Measurements from ENCODE around the gene GALNS.
A peak's percentile ranks its signal among the peaks of the same experiment; 100 is the strongest.

Gene GALNS

DNA sequence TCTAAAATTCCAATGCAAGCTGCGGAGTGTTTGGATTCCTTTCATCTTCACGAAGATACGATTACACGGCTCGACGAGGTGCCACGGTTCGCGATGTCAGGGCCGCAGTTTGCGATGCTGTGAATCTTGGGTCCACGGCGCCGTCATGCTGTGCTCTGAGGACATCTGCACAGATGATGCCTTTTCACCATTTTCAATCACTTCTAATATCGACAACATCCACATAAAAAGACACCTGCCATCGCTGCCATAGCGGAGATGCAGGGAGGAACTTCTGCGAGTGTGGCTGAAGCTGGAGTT, 38.2 kb downstream of the GALNS start:
- H3K27ac ChIP-seq (ENCODE audit: poor library complexity, severe bottlenecking): no peak overlapping the region
- H3K9me3 ChIP-seq (ENCODE audit: severe bottlenecking): no peaks in the 10 kb centered on the region
- H3K27me3 ChIP-seq (ENCODE audit: insufficient read depth, poor library complexity, severe bottlenecking): no peaks in the 10 kb centered on the region
- H3K4me1 ChIP-seq (ENCODE audit: insufficient read depth, poor library complexity, severe bottlenecking): no peaks in the 10 kb centered on the region
- no peak overlapping the region for H3K4me3 ChIP-seq (ENCODE audit: severe bottlenecking)
- DNase-seq (ENCODE audit: low spot score) (no peak), ATAC-seq (ENCODE audit: low read depth) (no peak)
- TF ChIP-seq CTCF (IDR thresholded peaks at IDR 0.05; ENCODE audit: poor library complexity, severe bottlenecking): no peak
- H3K36me3 ChIP-seq (ENCODE audit: low read depth): no peaks in the 10 kb centered on the region

DNA sequence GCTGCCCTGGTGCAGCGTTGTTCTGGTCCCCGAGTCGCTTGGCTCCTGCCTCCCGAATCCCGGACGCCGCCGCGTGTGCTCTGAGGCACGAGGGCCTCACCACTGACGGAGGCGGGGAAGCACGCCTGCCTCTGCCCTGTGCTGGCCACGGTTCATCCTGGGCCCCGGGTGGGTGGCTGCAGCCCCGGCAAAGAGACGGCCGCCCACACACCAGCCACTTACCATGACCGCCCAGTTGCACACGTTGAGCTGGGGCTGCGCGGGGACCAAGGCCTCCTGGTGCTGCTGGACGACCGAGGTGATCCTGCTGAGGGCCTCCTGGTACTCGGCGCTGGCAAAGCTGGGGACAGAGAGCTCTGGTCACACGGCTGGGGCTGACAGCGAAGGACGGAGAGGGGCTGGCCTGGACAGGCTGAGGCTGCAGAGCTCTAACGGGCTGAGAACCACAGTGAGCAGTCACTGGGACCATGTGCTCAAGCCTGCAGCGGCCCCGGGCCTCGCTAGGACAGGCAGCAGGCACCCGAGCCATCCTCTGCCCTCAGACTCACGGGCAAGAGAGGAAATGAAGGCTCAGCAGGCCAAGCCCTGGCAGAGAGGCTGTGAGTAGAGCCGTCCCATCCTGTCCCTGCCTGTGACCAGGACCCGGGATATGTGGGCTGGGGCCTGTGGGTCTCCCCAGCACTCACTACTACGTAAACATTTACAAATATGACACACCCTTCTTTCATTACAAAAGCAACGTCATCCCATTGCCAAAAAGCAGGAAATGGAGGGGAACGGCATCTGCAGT, 38.8 kb downstream of the GALNS start:
- Histone ChIP-seq H3K4me3 (ENCODE audit: severe bottlenecking) (no peak overlapping the region), H3K27ac (ENCODE audit: poor library complexity, severe bottlenecking) (no peak overlapping the region), H3K9me3 (ENCODE audit: severe bottlenecking) (no peaks in the 10 kb centered on the region), H3K27me3 (ENCODE audit: insufficient read depth, poor library complexity, severe bottlenecking) (no peaks in the 10 kb centered on the region), H3K4me1 (ENCODE audit: insufficient read depth, poor library complexity, severe bottlenecking) (no peaks in the 10 kb centered on the region), H3K36me3 (ENCODE audit: low read depth) (no peaks in the 10 kb centered on the region)
- DNase-seq (ENCODE audit: low spot score) (no peak), ATAC-seq (ENCODE audit: low read depth) (no peak; the same call in 2 of the 3 replicates)
- no peak for TF ChIP-seq CTCF (IDR thresholded peaks at IDR 0.05; ENCODE audit: poor library complexity, severe bottlenecking)

- ATAC-seq (ENCODE audit: low read depth) (no peak), DNase-seq (ENCODE audit: low spot score) (no peak)
- no peaks in the 10 kb centered on the region for H3K4me1 ChIP-seq (ENCODE audit: insufficient read depth, poor library complexity, severe bottlenecking)
- no peaks in the 10 kb centered on the region for H3K36me3 ChIP-seq (ENCODE audit: low read depth)
- no peak overlapping the region for H3K27ac ChIP-seq (ENCODE audit: poor library complexity, severe bottlenecking)
- H3K4me3 ChIP-seq (ENCODE audit: severe bottlenecking): no peak overlapping the region
- no peaks in the 10 kb centered on the region for H3K9me3 ChIP-seq (ENCODE audit: severe bottlenecking)
- no peak for TF ChIP-seq CTCF (IDR thresholded peaks at IDR 0.05; ENCODE audit: poor library complexity, severe bottlenecking)
- H3K27me3 ChIP-seq (ENCODE audit: insufficient read depth, poor library complexity, severe bottlenecking): no peaks in the 10 kb centered on the region
Measured at GRCh38 chr16:88816736-88817535, 39.8 kb downstream of the GALNS start.

GRCh38 chr16:88815901-88816589, 40.7 kb downstream of the GALNS start:
- TF ChIP-seq CTCF (IDR thresholded peaks at IDR 0.05; ENCODE audit: poor library complexity, severe bottlenecking): peak; percentile 85
- DNase-seq (ENCODE audit: low spot score): no peak
- no peak overlapping the region for H3K27ac ChIP-seq (ENCODE audit: poor library complexity, severe bottlenecking)
- no peaks in the 10 kb centered on the region for H3K4me1 ChIP-seq (ENCODE audit: insufficient read depth, poor library complexity, severe bottlenecking)
- no peaks in the 10 kb centered on the region for H3K27me3 ChIP-seq (ENCODE audit: insufficient read depth, poor library complexity, severe bottlenecking)
- ATAC-seq (ENCODE audit: low read depth): peak; percentile 8; the same call in 1 of the 3 replicates
- no peaks in the 10 kb centered on the region for H3K9me3 ChIP-seq (ENCODE audit: severe bottlenecking)
- no peaks in the 10 kb centered on the region for H3K36me3 ChIP-seq (ENCODE audit: low read depth)
- no peak overlapping the region for H3K4me3 ChIP-seq (ENCODE audit: severe bottlenecking)
